Measurements from ENCODE around the gene FHL2.

DNA sequence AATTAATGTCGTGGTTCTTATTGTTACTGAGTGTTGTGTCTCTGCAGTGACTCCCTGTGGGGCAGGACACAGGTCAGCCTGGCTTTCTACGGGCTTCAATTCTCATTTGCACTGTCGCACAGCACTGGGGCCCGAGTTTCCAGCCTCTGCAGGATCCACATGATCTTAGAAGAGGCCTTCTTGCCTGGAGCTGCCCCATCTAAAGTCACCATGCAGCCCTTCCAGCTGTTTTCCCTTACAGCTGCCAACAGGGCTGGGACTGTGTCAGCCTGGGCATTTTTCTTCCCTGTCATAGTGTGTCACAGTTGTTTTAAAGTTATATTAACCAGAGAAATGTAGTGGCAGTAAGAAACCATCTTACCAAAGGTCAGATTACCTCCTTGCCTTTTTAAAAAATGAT lies 27.0 kb downstream of the FHL2 start:
- TF ChIP-seq, protein P1, sequence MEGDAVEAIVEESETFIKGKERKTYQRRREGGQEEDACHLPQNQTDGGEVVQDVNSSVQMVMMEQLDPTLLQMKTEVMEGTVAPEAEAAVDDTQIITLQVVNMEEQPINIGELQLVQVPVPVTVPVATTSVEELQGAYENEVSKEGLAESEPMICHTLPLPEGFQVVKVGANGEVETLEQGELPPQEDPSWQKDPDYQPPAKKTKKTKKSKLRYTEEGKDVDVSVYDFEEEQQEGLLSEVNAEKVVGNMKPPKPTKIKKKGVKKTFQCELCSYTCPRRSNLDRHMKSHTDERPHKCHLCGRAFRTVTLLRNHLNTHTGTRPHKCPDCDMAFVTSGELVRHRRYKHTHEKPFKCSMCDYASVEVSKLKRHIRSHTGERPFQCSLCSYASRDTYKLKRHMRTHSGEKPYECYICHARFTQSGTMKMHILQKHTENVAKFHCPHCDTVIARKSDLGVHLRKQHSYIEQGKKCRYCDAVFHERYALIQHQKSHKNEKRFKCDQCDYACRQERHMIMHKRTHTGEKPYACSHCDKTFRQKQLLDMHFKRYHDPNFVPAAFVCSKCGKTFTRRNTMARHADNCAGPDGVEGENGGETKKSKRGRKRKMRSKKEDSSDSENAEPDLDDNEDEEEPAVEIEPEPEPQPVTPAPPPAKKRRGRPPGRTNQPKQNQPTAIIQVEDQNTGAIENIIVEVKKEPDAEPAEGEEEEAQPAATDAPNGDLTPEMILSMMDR (conservative IDR thresholded peaks at IDR 0.05; ENCODE audit: low read length) = no peak
- TF ChIP-seq EZH2phosphoT487 (IDR thresholded peaks at IDR 0.05; ENCODE audit: borderline replicate concordance) = no peak
